ENCODE data around the gene PPEF2.

DNA sequence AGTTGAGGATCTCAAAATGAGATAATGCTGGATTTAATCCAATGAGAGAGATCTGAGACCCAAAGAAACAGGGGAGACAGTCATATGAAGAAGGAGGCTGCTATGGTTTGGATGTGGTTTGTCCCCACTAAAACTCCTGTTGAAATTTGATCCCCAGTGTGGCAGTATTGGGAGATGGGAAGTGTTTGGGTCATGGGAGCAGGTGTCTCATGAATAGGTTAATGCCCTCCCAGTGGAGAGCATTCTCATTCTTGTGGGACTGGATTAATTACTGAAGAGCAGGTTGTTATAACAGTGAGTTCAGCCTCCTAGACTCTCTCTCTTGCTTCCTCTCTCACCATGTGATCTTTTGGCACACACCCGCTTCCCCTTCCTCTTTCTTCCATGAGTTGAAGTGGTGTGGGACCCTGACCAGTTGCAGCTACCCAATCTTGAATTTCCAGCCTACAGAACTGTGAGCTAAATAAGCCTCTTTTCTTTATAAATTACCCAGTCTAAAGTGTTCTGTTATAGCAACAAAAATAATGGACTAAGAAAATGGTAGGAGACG, 70.3 kb downstream of the PPEF2 start:
- TF ChIP-seq, protein P1, sequence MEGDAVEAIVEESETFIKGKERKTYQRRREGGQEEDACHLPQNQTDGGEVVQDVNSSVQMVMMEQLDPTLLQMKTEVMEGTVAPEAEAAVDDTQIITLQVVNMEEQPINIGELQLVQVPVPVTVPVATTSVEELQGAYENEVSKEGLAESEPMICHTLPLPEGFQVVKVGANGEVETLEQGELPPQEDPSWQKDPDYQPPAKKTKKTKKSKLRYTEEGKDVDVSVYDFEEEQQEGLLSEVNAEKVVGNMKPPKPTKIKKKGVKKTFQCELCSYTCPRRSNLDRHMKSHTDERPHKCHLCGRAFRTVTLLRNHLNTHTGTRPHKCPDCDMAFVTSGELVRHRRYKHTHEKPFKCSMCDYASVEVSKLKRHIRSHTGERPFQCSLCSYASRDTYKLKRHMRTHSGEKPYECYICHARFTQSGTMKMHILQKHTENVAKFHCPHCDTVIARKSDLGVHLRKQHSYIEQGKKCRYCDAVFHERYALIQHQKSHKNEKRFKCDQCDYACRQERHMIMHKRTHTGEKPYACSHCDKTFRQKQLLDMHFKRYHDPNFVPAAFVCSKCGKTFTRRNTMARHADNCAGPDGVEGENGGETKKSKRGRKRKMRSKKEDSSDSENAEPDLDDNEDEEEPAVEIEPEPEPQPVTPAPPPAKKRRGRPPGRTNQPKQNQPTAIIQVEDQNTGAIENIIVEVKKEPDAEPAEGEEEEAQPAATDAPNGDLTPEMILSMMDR (IDR thresholded peaks at IDR 0.05): no peak
- TF ChIP-seq POLR2A (IDR thresholded peaks at IDR 0.05) (no peak), EP300 (IDR thresholded peaks at IDR 0.05) (no peak)
